ENCODE results near the gene AIG1.
"Not testable (repeated sequence)": the region's sequence is repeated elsewhere in the genome, so short reads cannot be mapped to it uniquely, and the experiment has no call there.

Gene AIG1

DNA sequence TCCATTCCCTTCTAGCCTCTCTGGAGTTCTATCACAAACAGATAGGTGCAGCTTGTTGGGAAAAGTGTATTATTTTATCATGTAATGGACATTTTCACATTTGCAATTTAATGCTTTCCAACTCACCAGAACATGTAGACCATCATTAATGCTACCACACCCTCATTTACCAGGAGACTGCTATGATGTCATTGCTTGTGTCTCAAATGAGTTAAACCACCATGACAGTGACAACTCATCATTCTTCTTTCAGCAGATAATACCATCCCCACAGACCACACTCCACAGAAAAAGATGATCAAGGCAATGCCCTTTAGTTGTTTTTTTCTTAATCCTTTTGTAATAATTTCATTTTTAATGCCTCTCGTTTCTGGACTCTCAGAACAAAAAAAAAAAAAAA is 168.7 kb downstream of the AIG1 start:
- no peak for DNase-seq (ENCODE audit: low read depth in 2 of 2)

GRCh38 chr6:143232849-143233248 is 172.2 kb downstream of the AIG1 start:
- DNase-seq (ENCODE audit: low read depth in 2 of 2) = no peak

GRCh38 chr6:143233554-143234285 is 173.0 kb downstream of the AIG1 start:
- no peak for DNase-seq (ENCODE audit: low read depth in 2 of 2)

DNA sequence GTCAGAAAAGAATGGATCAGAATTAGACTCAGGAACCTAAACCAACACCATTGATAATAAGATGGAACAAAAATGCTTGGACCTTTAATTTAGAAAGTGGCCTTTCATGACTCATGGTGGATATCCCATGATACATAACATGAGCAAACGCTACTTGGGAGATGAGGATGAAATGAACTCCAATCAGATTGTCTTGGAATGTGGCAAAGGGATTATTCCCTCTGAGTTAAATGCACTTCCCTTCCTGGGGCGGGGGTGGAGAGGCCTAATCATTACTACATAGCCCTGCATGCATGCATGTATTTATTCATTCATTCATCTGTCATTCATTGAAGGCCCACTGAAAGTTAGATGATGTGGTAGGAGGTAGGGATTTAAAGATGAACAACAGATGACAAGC is 174.0 kb downstream of the AIG1 start:
- no peak for DNase-seq (ENCODE audit: low read depth in 2 of 2)

DNA sequence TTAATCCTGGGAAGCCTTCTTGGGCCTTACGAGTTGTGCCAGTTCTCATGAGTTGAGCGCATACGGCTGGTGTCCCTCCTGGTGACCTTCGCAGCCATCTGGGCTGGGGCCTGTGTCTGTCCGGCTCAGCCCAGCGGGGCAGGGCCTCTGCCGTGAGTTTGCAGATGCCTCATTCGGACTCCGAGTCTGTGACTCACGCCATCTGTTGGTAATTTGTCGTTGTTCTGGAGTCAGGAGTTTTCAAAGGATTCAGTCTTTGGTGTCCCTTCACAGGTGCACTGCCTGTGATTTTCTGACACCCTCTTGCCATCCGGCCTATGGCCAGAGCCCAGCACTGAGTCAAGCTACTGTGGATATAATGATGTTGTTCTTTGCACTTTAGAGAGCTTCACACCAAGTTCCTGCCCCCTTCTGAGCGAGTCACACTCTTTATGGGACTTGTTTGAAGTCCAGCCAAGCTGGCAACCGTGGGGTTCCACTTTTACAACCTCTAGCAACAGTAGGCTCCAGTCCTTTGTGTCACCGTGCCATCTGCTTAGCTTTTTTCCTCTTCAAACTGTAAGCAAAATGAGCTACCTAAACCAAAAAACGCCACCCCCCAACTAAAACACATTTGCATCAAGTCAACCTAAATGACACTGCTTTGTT is 175.6 kb downstream of the AIG1 start:
- no peak for DNase-seq (ENCODE audit: low read depth in 2 of 2)

DNA sequence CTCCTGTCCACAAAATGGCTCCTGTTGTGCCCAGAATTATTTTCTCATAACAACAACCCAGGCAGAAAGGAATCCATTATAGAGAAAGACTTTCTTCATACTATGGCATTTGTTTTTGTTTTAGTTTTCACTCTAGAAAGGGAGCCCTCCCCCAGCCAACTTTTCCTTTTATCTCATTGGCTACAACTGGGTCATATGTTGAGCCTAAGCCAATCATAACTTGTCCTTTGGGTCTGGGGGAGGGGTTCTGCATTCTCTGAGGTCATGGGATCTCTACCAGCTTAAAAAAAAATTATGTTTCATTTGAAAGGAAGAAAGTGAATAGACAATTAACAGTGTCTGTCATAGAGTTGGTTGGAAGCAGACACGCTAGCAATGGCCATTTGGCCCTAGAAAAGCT is 177.6 kb downstream of the AIG1 start:
- no peak for DNase-seq (ENCODE audit: low read depth in 2 of 2)

DNA sequence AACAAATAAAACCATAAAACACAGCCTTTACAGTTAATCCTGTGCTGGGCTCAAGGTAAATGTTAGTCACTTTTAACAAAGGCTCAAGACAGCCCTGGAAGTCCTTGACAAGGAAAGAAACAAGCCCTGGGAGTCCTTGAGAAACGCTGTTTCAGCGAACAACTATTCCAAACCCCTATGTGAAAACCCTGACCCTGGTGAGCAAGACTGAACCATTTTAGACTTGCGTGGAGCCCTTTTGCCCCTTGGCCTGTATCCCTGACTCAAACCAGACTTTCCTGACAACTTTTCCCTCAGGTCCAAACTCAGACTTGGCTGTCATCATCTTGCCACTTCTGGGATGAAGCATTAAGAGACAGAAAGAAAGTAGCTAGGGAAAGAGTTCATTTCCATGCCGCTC is 180.4 kb downstream of the AIG1 start:
- no peak for DNase-seq (ENCODE audit: low read depth in 2 of 2)

DNA sequence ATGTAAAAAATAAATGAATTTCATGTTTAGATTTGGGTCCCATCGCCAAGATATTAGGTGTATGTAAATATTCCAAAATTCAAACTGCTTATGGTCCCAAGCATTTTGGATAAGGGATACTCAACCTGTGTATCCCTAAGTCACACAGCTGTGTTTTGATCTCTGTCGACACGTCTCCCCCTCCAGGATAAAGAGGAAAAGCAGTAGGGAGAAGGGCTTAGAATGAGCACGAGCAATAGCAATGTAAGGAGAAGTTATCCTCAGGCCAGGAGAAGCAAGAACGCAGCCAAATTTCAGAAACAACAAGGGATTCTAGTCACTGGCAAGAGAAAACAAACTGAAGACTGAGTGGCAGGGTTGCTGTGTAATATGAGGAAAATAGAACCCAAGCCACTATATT is 181.2 kb downstream of the AIG1 start:
- DNase-seq (ENCODE audit: low read depth in 2 of 2) = no peak

GRCh38 chr6:143243786-143244185 is 183.1 kb downstream of the AIG1 start:
- no peak for DNase-seq (ENCODE audit: low read depth in 2 of 2)

GRCh38 chr6:143245656-143246055 is 185.0 kb downstream of the AIG1 start:
- DNase-seq (ENCODE audit: low read depth in 2 of 2) = no peak

DNA sequence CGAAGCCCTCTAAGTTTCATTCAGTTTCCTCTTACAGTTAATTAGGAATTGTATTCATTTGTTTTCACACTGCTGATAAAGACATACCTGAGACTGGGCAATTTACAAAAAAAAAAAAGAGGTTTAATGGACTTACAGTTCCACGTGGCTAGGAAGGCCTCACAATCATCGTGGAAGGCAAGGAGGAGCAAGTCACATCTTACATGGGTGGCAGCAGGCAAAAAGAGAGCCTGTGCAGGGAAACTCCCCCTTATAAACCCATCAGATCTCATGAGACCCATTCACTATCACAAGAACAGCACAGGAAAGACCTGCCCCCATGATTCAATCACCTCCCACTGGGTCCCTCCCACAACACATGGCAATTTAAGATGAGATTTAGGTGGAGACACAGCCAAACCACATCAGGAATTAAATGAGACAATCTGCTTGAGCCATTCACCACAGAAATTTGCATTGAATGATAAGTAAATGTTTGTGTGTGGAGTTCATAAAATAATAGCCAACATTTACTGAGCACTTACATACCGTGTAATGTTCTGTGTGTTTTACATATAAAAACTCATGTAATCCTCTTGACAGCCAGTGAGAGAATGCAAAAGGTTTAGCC is 185.6 kb downstream of the AIG1 start:
- not testable (repeated sequence) for DNase-seq (ENCODE audit: low read depth in 2 of 2)

DNA sequence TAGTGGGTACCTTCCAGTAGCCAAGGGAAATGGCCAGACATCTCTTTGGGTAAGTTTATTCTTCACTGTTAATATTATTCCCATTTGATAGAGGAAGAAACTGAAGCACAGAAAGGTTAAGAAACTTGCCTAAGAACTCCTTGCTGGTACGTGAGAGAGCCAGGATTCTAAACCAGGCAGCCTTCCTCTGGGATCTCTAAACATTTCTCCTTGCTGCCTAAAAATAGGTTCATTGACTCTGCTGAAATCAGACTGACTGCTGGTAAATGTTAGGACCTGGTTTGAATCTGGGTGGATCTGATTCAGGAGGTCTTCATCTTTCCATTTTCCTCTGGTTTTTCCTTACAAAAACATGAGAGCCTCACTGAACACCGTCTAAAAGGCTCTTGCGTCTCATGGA is 186.9 kb downstream of the AIG1 start:
- no peak for DNase-seq (ENCODE audit: low read depth in 2 of 2)

GRCh38 chr6:143248359-143248758 is 187.7 kb downstream of the AIG1 start:
- DNase-seq (ENCODE audit: low read depth in 2 of 2) = no peak

- no peak for DNase-seq (ENCODE audit: low read depth in 2 of 2)
Observed at GRCh38 chr6:143251288-143251687, 190.6 kb downstream of the AIG1 start.

DNA sequence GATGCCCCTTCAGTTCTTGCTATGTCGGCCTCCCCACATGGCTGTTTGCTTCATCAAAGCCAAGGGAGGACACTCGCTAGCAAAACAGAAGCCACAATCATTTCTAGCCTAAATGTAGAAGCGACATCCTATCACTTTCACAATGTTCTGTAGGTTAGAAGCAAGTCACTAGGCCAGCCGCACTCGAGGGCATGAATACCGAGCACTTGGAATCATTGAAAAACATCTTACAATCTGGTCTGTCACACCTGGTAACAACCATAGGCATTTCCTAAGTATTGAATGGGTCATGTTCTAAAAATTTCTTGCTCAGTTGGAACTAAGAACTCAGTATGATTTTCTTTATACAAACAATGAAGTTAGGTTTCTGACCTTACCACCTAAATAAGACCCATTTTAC is 192.3 kb downstream of the AIG1 start:
- DNase-seq (ENCODE audit: low read depth in 2 of 2) = no peak

GRCh38 chr6:143253586-143253985 is 192.9 kb downstream of the AIG1 start:
- DNase-seq (ENCODE audit: low read depth in 2 of 2) = no peak

- no peak for DNase-seq (ENCODE audit: low read depth in 2 of 2)
Observed at GRCh38 chr6:143258945-143259344, 198.3 kb downstream of the AIG1 start.

GRCh38 chr6:143260857-143261256 is 200.2 kb downstream of the AIG1 start:
- no peak for DNase-seq (ENCODE audit: low read depth in 2 of 2)

DNA sequence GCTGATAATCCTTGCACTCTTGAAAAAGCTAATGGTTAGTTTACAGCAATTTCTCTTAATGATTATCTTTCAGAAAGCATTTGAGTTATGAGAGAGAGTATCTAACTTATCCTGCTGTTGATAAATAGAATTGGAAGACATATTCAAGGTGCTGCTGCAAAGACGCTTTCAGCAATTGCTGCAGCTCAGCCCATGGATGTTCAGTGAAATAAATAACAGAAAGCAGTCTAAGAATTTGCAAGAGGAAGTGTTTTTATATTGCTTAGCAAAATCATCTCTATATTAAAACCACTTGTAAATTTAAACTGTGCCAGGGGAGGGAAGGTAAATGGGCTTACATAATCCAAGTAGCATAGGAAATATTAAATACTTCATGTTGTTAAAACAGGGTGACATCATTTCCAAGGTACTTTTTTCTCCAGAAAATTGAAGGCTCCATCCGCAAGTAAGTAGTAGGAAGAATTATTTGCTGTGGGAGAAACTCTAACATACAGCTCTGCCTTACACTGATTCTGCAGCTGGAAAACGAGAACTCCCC is 201.3 kb downstream of the AIG1 start:
- no peak for DNase-seq (ENCODE audit: low read depth in 2 of 2)

GRCh38 chr6:143262859-143263258 is 202.2 kb downstream of the AIG1 start:
- DNase-seq (ENCODE audit: low read depth in 2 of 2) = no peak

DNA sequence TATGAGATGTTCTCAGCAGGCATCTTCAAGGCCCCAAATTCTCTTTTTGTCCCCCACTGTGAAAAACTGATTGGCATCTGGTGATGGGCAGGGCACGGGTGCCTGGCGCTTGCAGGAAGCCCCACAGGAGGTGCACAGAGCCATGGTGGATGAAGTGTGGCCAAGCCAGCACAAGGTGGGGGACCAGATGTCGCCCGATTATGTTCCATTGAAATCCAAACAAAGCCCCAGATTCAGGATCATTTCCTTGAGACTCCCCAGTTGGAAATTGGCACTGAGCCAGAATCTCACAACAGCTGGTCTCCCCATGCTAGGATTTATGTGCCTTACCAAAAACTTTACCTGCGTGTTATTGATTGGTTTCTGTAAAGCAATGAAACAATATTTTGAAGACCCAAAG is 203.7 kb downstream of the AIG1 start:
- no peak for DNase-seq (ENCODE audit: low read depth in 2 of 2)

DNA sequence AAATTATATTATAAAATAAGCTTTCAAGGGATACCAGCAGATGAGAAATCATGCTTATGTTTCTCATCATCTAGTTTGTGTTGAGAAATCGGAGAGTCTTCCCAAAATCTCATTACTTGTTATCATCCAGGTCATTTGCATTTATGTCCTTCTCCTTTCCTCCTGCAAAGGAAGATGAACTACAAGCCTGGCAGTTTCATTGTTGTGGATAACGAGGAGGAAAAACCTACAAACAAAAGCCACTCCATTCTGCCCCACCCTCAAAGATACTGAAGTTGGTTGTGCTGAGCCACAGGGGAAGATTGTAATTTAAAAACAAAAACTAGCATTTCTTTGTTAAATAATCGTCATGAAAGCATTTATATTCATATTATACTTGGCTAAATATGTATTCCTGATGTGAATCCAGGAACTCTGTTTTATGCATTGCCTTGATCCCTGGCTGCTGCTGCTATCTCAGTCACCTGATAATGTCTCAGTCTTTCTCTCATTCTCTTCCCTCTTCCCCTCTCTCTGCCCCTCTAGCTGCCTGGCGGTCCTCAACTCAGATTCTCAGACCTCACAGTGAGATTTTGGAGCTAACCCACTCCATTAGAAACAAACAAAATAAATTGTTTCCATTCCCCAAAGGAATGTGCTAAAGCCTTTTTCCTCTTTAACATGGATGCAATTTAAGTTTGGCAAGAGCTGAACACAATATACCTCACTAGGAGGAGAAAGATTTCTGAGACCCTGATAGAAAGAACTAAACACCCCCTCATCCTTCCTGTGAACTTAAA is 204.5 kb downstream of the AIG1 start:
- DNase-seq (ENCODE audit: low read depth in 2 of 2) = no peak

Measured in activated CD8-positive, alpha-beta memory T cell treated with anti-CD3 and anti-CD28 coated beads for 4 hours (primary cell).